ENCODE results near the gene TRIM10.
"Not testable (repeated sequence)": the region's sequence is repeated elsewhere in the genome, so short reads cannot be mapped to it uniquely, and the experiment has no call there.

Gene TRIM10

GRCh38 chr6:30130179-30130679 is 30.8 kb downstream of the TRIM10 start:
- DNase-seq (ENCODE audit: low read depth in 2 of 2), result no peak

- DNase-seq (ENCODE audit: low read depth in 2 of 2), result no peak
Observed at GRCh38 chr6:30129265-30130178, 31.5 kb downstream of the TRIM10 start.

- DNase-seq (ENCODE audit: low read depth in 2 of 2), result no peak
Observed at GRCh38 chr6:30127238-30128093, 33.5 kb downstream of the TRIM10 start.

- no peak for DNase-seq (ENCODE audit: low read depth in 2 of 2)
Observed at GRCh38 chr6:30122515-30122914, 38.5 kb downstream of the TRIM10 start.

GRCh38 chr6:30121446-30122366 is 39.3 kb downstream of the TRIM10 start:
- DNase-seq (ENCODE audit: low read depth in 2 of 2), result no peak

- DNase-seq (ENCODE audit: low read depth in 2 of 2), result not testable (repeated sequence)
Observed at GRCh38 chr6:30118691-30119090, 42.3 kb downstream of the TRIM10 start.

GRCh38 chr6:30116724-30117123 is 44.3 kb downstream of the TRIM10 start:
- no peak for DNase-seq (ENCODE audit: low read depth in 2 of 2)

- no peak for DNase-seq (ENCODE audit: low read depth in 2 of 2)
Observed at GRCh38 chr6:30113841-30114240, 47.2 kb downstream of the TRIM10 start.

GRCh38 chr6:30113003-30113759 is 47.8 kb downstream of the TRIM10 start, which contains the start of gene TRIM31:
Gene TRIM31 (minus strand): TSS chr6:30113090. CDS start chr6:30112805, 285 bp downstream.
- DNase-seq (ENCODE audit: low read depth in 2 of 2), result no peak

GRCh38 chr6:30112402-30112994 is 48.5 kb downstream of the TRIM10 start:
- DNase-seq (ENCODE audit: low read depth in 2 of 2), result no peak

- no peak for DNase-seq (ENCODE audit: low read depth in 2 of 2)
Observed at GRCh38 chr6:30111266-30111856, 49.6 kb downstream of the TRIM10 start.

GRCh38 chr6:30104661-30105060 is 56.4 kb downstream of the TRIM10 start:
- no peak for DNase-seq (ENCODE audit: low read depth in 2 of 2)

- DNase-seq (ENCODE audit: low read depth in 2 of 2), result no peak
Observed at GRCh38 chr6:30103872-30104179, 57.2 kb downstream of the TRIM10 start.

GRCh38 chr6:30102970-30103871 is 57.8 kb downstream of the TRIM10 start:
- DNase-seq (ENCODE audit: low read depth in 2 of 2), result peak; percentile 57 to 71

- DNase-seq (ENCODE audit: low read depth in 2 of 2), result no peak
Observed at GRCh38 chr6:30102414-30102969, 58.5 kb downstream of the TRIM10 start.
